HG02798 (cell line): ENCODE data around the gene AUTS2.
A peak's percentile ranks its signal among the peaks of the same experiment; 100 is the strongest.

Source experiments
- ATAC-seq: cut with Tn5 transposase; IDR thresholded peaks from one replicate; pipeline ENCODE4 v1.9.1; 2021; ENCODE audit warnings: mild to moderate bottlenecking; ENCODE audit not compliant: unreplicated experiment, poor library complexity

The AUTS2 gene

DNA sequence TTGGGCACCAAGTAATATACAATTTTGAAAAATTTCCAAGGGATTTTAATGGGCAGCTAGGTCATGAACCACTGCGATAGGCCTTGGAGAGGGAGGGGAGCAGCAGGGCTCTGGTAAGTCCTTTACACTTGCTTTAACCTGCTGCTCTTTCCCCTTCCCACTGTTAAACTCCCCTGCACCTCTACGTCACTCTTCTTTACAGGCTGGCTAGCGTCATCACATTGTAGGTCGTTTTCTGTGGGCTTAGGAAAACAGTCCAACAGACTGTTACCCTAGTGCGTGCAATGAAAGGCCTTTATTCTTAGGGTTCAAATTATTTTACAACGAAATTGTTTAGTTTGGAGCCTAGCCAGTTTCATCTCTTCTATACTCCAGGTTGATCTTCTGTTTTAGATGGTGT lies 235.7 kb downstream of the AUTS2 start:
- no peak for ATAC-seq

DNA sequence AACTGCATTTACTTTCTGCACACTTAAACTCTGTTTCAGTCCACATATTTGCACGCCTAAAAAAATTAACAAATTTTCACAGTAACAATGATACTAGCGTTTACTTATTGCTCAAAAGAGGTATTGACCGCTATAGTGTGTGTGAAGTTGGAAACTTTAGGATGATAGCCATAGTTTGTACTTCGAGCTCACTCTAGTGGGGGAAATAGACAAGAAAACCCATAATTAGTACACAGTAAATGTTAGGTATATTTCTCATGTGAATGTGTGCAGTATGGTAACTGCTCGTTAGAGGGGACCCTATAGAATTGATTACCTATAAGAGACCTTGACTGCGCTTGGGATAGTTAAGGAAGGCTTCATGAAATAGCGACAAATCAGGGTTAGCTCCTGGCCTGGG lies 238.4 kb downstream of the AUTS2 start:
- no peak for ATAC-seq

DNA sequence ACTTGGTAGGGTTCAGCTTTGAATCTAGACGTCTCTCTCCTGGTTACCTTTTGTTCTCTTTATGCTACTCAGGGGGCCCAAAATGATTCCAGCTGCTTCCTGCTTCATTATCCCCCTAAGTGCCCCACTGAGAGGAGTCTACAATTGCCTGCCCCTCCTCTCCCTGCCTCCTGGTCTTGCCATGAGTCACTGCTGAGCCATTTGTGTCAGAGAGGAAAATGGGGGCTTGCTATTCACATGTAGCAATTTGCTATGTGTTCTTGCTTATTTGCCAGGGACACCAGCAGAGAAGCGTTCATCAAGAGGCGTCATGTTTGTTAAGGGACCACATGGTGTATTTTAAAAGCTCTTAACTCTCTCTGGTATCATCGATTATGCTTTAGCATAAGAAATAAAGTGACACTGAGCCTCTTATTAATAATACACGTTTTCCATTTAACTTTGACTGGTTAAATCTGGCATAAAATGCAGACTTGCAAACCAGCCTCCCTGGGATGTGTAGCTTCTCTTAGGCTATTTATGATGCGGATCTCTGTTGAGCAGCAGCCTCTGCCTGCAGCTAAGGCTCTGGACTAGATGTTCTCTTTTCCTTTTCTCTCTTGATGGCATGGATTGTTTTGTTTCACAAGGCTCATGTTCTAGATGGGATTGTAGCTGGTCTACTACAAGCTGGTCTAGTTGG lies 239.3 kb downstream of the AUTS2 start:
- no peak for ATAC-seq

DNA sequence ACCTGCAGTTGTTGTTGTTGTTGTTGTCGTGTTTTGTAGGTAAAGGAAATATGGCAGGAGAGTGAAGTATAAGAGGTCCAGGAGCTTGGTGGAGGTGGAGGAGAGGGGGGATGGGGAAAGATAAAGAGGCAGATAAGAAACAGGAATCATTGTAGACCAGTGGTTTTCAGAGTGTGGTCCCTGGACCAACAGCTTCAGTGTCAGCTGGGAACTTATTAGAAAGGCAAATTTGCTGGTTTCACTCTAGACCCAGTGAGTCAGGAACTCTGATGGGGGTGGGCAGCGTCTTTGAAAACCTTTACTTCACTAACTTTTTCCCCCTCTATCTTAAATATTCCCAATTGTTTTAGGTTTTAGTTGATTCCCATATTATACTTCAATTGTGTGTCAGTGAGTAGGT lies 241.5 kb downstream of the AUTS2 start:
- peak; percentile 65 for ATAC-seq

DNA sequence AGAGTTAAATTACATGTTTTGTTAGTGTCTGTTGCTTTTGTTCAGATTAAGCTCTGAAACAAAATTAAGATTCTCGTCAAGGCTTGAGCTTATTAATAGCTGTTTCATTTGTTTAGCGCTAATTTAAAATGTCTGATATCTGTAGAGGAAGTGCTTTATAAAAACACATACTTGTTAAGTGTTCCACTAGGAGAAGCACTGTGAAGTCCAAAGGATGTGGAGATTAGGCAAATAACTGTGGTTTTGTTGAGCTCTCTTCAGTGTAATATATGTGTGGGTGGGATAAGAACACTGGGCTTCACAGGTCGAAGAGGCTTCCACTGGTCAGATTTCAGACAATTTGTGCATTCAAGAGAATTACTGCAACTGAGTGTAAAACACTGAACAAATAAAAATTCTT lies 242.0 kb downstream of the AUTS2 start:
- ATAC-seq: no peak

DNA sequence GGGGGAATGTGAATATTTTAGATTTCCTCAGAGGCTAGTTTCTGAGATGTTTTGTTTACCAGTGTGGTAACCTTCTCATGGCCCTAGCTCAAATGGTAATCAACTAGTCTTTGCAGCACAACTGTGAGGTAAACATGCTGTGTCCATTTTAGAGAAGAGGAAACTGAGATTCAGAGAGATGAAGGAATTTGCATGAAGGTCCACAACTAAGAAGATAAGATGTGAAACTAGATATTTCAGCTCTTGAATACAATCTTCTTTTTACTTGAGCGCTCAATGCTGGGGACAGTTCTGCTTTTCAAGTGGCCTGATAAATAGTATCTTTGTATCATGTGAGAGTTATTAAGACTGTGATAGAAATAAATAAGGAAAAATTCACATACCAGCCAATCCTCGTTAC lies 245.4 kb downstream of the AUTS2 start:
- peak; percentile 55 for ATAC-seq

DNA sequence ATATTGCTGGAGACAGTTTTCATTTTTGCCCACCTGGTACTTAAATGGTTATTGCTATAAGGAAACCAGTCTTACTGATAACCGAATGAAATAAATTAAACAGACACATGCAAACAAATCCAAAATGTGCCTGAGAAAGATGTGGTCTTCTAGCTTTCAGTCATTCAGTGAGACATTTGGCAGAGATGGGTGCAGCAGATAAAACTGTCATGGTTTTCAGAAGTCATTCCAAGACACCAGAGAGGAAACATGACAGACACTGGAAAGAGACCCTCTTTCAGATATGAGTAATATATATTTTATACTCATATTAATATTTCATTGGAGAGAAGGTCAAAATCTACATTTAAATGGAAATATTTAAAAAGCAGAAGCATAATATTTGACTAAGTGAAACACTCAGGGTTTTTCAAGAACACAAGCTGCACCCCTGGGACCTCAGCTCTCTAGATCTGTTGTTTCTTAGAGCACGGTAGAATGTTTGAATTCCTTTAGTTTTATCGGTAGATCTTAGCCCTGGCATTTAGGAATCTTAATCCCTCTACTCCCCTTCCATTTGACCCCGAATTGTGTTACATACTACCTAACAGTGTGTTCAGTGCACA lies 246.1 kb downstream of the AUTS2 start:
- no peak for ATAC-seq

DNA sequence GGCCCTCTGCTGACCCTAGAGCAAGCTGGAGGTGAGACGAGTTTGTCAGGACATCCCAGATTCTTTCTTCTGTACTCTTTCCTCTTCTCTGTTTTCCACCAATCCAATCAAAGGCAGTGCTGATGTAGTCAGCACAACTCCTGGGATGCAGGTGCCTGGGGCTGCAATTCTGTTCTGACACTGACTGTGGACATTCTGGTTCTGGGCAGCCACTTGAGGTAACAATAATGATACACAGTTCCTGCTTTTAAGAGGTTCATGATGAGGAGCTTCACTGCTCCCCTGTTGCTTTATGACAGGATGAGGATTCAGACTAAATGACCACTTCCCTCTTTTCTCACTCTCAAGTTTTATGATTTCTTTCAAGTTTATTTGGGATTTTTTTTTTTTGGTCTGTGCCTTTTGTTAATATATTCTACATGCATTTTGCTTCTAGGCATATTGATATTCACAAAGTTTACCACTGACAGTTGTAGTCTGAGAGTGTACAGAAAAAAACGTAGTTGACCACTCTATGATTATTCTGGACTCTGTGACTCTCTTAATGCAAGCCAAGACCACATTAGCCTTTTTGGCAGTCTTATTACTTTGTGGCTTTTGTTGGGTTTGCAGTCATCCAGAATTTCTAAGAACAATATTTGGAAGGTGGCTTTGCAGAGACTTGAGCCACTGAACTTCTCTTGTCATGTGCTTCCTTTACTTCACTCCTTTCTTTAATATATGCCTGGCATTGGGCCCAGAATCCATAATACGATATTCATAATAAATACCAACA lies 247.6 kb downstream of the AUTS2 start:
- ATAC-seq: no peak

DNA sequence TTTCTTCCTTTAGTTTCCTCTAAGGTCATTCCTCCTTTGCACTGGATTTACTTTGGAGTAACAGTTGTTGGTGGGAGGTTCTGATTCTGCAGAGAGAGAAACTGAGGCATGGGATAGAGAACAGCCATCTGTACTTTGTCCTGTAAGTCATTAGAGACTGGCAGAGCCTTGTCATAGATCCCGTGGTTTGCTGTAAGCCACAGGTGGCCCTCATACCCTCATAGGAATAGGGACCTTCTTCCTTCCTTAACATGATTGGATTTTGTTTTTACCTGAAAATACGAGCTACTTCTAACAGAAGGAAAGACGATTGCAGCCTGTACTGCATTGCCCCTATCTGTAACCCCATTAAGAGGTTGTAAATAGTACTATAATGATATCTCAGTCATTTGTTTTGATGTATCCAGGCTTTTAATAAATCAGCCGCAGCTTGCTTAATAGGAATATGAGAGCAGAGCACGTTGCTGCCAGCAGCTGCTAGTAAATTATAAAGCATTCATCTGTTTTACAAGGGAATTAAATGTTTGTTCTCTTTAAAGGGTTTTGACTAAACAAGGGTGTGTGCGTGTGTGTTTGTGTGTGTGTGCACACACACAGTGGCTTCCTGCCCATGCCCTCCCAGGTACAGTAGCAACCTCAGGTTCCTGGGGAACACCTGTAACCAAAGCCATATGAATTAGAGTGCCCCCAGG lies 249.8 kb downstream of the AUTS2 start:
- ATAC-seq: no peak

DNA sequence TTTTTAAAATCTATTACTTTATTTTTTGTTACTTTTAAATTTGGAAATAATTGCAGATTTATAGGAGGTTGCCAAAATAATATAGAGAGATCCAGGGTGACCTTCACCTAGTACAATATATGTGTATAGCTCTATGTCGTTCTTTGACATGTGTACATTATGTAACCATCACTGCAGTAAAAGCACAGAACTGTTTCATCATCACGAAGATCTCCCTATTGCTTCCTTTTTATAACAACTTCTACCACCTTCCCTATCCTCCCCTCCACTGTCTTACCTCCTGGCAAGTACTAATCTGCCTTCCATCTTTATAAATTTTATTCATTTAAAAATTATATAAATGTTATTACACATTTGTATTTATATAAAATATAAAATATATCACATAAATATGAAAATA lies 251.0 kb downstream of the AUTS2 start:
- no peak for ATAC-seq

DNA sequence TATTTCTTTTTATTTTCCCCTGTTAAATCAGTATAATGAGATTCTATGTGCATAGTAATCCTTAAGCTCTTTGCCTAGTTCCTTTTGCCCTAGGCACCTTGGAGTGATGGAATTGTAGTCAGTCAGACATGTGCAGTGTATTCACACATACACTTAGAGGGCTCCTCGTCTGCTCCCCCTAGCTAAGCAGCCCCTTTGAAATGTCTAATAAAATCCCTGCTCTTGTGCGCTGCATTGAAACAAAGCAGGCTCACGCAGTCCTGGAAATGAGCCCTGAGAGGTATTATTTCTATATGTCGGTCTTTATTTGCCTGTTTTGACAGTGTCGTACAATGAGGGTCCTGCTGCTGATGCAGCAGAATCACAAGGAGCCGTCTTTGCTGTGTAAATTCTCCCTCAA lies 258.7 kb downstream of the AUTS2 start:
- ATAC-seq: no peak

DNA sequence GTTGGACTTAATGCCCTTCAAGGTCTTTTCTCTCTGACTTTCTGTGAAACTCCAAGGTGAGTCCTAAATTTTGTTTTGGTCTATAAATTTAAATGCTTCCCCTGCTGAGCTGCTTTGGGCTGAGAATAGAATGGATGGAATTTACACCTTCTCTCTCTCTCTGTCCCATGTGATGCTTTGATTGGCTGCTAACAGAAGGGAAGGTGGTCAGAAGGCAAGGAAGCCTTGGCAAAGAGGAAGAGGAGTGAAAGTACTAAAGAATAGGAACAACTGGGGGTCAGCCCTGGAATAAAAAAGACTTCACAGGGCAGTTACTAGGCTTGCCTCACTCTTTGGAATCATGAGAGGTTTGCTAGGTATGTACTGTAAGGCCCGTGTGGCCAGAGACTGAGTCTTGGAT lies 260.2 kb downstream of the AUTS2 start:
- no peak for ATAC-seq

DNA sequence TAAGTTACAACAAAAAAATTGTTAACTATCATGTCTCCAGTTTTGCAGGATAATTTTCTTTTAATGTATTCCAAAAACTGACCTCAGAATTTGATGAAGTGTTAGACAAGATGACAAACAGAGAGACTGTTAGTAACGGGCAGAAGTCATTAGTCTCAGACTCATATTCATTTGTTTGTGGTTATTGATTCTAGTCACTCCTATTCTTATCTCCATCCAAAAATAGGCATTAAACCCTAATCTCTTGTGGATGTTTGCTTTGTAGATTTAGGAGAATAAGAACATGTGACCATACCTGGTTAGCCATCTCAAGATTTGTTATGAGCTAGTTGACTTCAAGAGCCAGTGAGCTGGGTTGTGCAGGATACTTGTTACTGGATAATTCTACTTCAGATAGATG lies 261.1 kb downstream of the AUTS2 start:
- ATAC-seq: no peak

DNA sequence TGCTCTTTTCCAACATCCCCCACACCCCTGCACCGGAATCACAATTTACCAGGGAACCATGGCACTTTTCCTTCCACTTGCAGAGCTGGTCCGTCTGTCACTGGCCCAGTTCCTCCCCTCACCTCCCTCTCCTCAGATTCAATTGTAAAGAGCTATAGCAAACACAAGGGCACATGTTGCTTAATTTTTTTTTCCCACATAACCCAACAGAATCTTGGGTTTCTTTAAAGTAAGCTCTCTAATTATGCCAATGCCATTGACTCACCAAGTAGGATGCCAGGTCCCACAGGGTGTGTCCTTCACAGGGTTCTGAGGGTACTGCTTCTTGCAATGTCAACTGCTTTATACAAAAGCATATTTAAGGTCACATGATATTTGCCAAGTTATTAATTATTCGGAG lies 262.2 kb downstream of the AUTS2 start:
- no peak for ATAC-seq

DNA sequence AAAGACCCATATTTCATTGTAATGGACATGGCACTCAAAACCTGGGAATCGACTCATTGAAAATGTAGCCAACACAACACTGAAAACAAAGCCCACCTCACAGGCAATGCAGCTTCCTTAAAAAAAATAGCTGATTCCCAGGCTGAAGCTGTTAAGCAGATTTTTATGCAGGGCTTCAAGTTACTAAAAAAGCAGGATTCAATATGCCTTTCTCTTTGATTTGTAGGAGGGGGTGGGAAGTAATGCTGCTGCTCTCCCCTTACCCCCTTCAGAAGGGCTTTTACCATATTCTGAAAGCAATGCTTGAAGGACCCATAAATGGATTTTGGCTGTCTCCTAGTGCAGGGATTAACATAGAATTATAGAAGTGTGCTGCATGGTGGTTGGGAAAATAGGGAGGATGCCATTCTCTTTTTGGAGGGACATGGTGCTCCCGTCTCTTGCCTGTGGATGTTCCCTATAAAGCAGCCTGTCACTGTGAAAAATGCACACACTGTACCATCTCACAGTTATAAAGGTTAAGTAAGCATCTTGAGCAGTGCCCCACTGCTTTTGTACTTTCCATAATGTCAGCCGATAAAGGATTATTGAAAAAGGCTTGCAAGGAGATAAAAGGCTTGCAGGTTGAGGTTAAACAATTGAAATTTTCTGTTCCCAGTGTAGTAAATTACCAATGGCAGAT lies 262.8 kb downstream of the AUTS2 start:
- no peak for ATAC-seq

DNA sequence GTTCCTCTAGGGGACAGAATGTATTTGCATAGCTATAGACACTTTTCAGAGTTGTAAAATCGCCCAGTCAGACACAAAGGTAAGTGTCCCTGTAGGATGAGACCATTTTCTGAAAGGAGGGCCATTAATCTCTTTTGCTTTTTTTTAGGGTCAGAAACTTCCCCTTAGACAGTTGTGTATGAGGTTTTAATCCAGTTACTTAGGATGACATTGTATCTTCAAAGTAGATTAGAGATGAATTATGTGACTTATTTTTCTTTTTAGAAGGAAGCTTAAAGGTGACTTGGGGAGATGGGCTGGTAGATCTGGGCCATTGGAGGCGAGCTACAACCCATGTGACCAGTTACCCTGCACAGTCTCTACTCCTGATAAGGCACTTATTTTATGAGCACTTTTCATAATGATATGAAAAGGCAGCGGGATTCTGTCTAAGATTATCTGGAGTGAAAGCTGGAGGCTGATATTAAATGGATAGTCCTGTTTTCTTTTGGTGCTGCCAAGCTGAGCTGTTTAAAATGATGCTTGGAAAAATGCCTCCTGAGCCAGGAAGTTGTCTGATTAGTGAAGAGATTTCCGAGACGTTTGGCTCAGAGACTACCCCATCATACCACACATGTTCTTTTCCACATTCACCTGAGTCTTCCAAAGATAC lies 264.3 kb downstream of the AUTS2 start:
- no peak for ATAC-seq

DNA sequence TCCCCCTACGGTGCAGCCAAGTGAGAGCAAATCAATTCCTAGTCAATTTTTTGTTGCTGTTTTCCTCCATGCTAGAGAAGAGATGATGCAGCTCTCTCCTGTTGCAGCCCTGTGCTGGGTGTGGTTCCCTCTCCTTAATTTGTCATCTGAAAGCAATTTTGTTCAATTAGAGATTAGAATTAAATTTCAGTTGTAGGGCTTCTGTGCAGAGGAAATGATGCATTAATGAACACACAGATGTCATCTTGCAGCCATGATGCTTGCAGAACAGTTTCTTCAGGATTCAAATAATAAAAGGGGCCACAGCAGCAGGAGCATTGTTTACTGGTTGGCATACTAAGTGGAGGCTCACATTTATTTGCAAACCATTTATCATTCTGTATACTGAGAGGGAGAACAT lies 266.0 kb downstream of the AUTS2 start:
- ATAC-seq: no peak

DNA sequence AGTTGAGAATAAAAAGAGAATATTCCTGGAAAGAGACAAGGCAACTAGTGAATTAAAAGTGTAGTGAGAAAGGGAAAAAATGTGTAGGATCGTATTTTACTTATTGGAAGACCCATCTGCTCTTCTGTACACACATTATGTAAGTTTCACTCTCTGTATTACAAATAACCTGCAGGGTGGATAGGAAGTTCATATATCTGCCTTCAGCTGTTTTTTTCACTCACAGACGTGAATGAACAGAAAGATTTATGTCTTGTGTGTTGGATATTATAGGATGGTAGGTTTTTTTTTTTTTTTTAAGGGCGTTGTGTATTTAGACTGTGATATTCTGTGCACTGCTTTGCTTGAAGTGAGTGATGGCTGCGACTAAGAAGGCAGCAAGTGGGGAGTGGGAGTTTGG lies 266.5 kb downstream of the AUTS2 start:
- ATAC-seq: no peak

DNA sequence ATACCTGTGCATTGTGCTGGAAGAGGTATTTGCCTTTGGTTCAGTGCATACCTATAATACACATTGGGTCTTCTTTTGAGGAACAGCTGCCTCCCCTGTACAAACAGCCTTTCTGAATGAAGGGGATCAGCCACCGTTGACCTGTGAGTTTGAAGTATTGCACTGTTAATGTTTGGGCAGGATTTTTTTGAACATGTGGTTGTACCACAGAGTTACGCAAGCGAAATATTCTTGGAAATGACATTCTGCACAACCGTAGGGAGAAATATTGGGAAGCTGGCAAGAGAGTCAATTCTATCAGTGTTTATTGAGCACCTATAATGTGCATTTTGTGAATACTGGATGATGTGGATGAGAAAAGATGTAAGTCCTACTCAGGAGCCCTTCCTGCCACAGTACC lies 270.6 kb downstream of the AUTS2 start:
- ATAC-seq: no peak

DNA sequence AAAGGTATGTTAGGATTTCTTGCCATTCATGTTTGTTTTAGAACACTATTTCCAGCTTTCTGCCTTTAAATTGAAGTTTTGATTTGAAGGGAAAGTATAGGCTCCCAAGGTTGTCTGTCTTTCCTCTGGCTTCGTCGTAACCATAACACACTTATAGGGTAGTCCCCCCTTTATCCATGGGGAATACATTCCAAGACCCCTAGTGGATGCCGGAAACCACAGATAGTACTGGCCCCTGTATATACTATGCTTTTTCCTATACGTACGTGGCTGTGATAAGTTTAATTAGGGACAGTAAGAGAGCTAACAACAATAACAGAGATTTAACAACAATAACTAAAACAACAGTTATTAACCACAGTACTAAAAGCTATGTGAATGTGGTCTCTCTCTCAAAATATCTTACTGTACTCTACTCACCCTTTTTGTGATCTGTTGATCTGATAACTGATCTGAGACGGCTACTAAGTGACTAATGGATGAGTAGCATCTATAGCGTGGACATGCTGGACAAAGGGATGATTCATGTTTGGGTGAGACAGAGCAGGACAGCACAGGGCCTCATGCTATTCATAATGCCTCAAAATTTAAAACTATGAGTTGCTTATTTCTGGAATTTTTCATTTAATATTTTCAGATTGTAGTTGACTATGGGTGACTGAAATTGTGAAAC lies 273.1 kb downstream of the AUTS2 start:
- ATAC-seq: no peak
